Metanephros (tissue), 1 donor: ENCODE measurements around the gene ZNF248. TPM values are rescaled to one million over a fixed set of nuclear protein-coding genes. Genes with fewer than 3 reads are reported as not detected.

ENCODE experiments used
- total RNA-seq: library from RNA; depleted of rRNA; stranded (reverse); fragments of >200 nt; gene quantifications from one replicate; pipeline ENCODE4 v1.2.3, GENCODE V29; 2014

ZNF248 gene
- 22.9 TPM for total RNA-seq

GRCh38 chr10:37857287-37858211 is at the start of gene ZNF248:
Gene ZNF248 (minus strand): TSS chr10:37857610. CDS start chr10:37856310, 1,300 bp downstream.

Other genes with a start within 250 kb of the ZNF248 start
- 13.0 TPM for gene ZNF25, start 119.0 kb upstream of the ZNF248 start, total RNA-seq
- 42.4 TPM for gene ZNF33A, start 153.1 kb upstream of the ZNF248 start, total RNA-seq
- gene ZNF37A, start 236.7 kb upstream of the ZNF248 start, total RNA-seq, result 15.7 TPM